GM18517 (cell line): ENCODE measurements around the gene ADAT1.
"Not testable (repeated sequence)": the region's sequence is repeated elsewhere in the genome, so short reads cannot be mapped to it uniquely, and the experiment has no call there.

Experiments used
- ATAC-seq: cut with Tn5 transposase; IDR thresholded peaks from one replicate; pipeline ENCODE4 v1.9.1; 2021; ENCODE audit warnings: mild to moderate bottlenecking, moderate library complexity; ENCODE audit not compliant: unreplicated experiment

ADAT1 gene

DNA sequence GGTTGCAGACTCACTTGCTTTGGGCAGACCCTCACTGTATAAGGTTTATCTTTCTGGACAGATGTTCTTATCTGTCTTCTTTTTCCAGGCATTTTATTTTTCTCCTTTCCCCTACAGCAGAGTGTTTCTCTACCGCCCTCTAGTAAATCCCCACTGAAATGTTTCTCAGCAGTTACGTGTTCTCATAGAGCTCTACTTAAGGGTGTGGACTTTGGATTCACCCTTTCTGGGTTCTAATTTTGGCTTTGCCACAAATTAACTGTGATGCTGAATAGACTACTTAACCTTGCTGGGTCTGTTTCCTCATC lies 2.0 kb downstream of the ADAT1 start:
- no peak for ATAC-seq

DNA sequence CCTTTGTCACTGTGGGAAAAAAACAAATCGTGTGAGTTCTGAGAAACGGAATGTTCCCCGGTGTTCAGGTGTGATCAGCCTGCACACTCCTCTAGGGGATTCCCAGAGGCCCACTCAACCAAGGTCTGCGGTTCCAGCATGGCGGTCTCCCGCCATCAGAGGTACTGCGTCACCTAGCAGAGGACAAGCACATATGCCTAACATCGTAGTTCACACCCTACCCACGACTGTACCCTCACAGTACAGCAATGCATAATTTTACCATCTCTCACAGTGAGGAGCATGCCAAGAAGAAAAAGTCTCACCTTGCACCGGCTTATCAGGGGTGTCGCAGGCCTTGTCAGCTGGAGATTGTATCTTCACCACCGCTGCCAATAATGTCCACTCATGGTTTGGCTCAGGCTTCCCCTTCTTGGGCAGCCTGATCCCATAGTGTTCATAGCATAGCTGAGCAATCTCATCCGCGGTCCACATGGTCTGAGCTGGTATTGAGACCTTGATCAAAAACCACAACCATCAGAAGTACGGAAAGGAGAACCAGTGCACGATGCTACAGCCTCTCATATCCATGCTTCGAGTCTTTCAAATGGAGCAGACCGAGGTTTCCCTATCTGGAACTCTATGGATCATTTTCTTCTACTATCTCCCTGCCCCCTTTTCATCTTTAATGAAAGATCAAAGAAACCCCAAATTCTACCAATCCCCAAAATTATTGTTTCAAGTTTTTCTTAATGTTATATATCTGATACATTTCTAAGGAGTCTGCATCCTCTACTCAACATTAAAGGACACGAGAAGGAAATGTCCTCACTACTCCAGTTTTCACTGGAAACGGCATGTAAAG lies 2.5 kb downstream of the ADAT1 start:
- no peak for ATAC-seq

GRCh38 chr16:75618780-75619179 lies 4.3 kb downstream of the ADAT1 start:
- ATAC-seq, result no peak

GRCh38 chr16:75617121-75617520 lies 6.0 kb downstream of the ADAT1 start:
- ATAC-seq, result no peak

GRCh38 chr16:75616521-75617010 lies 6.5 kb downstream of the ADAT1 start:
- no peak for ATAC-seq

DNA sequence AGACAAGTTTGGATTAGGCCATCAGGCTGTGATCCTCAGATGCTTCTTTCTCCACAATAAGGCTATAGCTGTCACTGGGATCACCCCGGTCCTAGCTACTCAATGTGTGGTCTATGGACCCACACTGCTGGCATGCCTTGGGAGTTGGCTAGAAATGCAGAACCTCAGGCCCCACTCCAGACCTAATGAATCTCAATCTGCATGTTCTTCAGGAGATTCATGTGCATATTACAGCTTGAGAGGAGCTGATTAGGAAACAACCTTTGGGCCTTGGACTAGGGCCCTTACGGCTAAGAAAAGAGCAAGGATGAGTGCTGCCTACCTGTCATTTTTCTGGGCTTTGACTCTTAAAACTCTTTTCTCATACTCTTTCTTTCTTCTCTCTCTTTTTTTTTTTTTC lies 7.5 kb downstream of the ADAT1 start:
- no peak for ATAC-seq

DNA sequence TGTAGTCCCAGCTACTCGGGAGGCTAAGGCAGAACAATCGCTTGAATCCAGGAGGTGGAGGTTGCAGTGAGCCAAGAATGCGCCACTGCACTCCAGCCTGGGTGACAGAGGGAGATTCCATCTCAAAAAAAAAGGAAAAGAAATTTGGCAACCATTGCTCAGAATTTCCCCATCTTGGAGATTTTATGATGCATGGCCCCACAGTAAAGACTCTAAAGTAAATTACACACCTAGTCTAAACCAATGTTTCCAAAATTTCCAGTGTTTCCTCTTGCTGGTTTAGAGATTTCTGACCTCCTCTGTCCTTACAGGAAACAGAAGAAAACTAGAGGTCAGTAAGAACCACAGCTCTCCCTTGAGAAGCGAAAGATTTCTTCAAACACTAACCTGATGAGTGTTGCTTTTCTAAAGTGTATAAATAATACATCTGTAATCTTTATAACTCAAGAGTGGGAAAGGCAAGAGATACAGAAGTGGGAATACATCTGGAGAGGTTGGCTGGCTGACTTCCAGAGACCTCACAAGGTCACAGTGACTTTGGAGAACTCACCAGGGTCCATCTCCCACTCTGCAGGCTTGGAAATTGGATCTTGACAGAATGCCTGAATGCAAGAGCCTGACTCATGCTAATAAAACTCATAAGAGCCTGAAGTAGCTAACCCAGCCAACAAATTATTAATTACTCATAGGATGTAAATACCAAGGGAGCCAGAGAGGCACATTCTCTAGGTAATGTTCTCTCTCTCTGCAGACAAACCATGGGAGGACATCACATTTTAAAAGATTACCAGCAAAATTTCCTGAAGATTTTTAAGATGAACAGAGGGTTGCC lies 8.8 kb downstream of the ADAT1 start:
- no peak for ATAC-seq

- no peak for ATAC-seq
These were observed 16.6 kb downstream of the ADAT1 start for GRCh38 chr16:75606507-75606906.

GRCh38 chr16:75603241-75603640 lies 19.8 kb downstream of the ADAT1 start:
- ATAC-seq, result no peak

DNA sequence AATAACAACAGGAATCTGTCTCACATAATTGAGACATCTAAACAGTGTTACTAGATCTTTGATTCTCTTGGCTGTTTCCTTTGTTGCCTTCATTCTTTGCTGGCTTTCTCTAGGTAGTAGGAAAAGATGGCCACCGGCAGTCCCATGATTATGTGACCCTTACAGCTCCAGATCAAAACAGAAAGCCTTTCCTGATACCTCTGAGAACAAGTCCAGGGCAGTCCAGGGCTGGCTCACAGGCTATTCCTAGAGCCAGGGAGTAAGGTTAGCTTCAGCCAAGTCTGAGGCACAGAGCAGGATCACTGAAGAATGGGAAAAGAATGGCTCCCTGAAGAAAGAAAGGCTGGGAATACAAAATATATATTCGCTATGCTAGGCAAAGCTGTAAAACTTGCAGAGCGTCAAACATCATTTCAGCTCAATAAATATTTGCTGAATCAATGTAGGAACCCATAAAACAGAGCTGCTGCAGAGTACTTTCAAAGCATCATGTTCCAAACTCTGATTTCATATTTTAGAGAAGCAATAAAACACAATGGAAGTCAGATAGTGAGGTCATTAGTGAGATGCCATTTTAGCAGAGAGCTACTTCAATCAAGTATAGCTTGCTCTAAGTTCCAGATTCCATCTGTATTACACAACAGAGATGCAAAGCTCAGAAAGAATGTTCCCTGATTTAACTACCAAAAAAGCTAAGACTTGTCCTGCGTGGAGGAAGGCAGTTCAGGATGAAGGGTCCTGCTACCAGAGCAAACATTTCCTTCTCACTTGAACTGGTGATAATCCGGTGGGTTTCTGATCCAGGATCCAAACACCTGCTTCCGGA lies 23.4 kb downstream of the ADAT1 start:
- ATAC-seq, result no peak

DNA sequence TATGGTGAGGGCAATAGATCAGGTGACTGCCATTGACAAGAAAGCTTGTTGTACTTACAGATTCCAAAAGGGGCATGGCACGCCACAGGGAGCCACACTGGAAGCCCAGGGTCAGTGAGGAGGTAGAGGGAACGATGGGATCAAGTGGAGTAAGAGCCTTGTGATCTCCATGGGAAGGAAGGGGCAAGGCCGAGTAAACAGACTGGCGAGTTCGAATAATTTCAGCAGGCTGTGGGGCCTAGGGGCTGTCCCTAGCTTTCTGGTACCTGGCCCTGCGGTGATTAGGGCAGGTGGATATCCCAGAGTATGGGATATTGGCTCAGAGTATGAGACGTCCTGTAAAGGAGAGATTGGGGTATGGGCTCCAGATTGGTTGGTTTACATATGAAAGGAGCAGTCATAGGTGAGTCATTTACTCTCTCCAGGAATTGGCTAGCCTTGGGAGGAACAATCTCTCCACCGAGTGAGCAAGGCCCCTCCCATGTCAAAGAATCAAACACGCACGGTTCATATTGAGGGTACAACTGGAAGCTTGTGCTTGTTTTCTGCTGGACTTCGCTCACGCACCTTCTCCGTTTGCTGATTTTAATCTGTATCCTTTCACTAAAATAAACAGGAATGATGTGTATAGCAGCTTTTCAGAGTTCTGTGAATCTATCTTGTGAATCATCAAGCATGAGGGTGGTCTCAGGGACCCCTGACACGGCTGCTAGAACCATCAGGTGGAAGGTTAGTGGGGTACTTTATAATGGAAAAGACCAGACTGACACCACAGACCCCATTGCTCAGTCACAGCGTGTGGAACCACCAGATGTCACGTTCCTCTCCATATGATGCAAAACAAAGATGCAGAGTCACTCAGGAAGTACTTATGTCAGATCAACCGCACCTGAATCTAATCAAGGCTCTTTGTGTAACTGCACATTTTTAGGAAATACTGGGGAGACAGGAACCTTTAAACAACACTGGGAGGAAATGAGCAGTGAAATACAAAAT lies 29.0 kb downstream of the ADAT1 start:
- no peak for ATAC-seq

- no peak for ATAC-seq
These were observed 29.8 kb downstream of the ADAT1 start for GRCh38 chr16:75593308-75593707.

GRCh38 chr16:75591927-75592326 lies 31.2 kb downstream of the ADAT1 start:
- ATAC-seq, result not testable (repeated sequence)

- ATAC-seq, result no peak
These were observed 31.9 kb downstream of the ADAT1 start for GRCh38 chr16:75590920-75591843.

GRCh38 chr16:75589306-75589705 lies 33.8 kb downstream of the ADAT1 start:
- no peak for ATAC-seq

- no peak for ATAC-seq
These were observed 34.4 kb downstream of the ADAT1 start for GRCh38 chr16:75588716-75589115.

DNA sequence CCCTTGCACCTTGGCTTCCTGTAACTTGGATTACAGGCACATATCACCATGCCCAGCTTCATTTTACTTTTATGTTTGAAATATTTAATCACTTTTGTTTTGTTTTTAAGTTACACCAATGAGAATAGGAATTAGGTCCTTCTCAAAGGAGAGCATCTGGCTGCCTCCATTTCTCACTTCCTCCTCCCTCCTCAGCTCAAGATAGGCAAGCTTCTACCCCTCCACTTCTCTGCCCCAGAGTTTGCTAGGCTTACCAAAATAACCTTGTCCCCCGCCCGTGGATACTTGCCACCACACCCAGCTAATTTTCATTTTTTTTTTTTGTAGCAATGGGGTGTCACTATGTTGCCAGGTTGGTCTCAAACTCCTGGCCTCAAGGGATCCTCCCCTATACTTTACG lies 39.0 kb downstream of the ADAT1 start:
- ATAC-seq, result peak; percentile 68

GRCh38 chr16:75579281-75579834 lies 43.7 kb downstream of the ADAT1 start:
- ATAC-seq, result no peak

DNA sequence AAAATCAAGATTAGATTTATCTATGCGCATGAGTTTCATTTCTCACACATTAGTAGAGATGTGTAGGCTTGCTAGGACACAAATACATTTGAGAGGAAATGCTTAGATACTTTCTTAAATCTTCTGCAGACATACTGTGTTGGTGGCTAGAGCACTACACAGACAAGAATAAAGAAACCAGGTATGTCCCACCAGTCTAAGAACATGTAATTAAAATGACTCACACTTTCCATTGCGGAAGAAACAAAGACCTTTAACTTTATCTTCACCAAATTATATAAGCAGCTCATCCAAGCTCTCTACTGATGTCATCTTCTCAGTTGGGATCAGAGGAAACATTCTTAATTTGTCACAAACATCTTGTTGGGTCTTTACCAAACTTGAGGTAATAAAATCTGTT lies 44.4 kb downstream of the ADAT1 start:
- ATAC-seq, result no peak
